ENCODE measurements around the gene CAPZB.
A peak's percentile ranks its signal among the peaks of the same experiment; 100 is the strongest.

The CAPZB gene

DNA sequence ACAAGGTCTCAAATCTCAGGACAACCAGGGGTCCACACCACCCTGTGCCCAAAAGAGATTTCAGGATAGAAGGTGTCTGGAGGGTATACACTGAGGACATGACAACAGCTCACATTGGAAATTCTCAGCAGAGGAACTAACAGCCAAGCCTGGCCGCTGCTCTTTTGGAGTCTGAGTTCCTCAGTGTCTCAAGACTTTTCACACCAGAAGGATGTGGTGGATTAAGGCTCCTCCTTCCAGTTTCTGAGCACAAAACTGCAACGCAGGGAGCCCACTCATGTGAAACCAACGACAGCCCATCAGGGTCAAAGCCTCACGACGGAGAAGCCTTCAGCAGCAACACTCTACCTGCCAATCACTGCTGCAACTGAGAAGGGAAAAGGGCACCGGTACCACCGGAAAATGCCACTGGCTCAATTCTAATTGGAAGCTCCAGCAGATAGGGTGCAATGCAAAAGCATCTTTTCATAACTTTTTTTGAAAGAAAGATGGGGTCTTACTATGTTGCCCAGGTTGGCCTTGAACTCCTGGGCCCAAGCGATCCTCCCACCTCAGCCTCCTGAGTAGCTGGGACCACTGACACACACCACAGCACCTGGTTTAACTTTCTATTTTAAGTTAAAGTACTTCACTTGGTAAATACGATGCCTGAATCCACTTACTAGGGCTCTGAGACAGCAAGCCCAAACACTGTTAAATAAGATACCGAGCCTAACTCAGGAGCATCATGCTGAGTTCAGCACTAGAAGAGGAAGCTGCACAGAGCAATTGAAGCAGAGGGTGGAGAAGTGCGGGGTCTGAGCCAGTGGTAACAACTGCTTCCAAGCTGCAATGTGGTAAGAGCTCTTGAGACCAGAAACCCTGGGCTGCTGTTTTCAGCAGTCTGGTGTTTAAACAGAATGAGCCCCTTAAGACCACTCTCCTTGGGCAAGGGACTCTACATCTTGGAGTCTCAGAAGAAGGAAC, 7.8 kb downstream of the CAPZB start:
- DNase-seq (ENCODE audit: low read depth, low spot score), result peak; percentile 85
- H3K4me3 ChIP-seq (ENCODE audit: low read length), result peak overlapping the region; percentile 40

- H3K4me3 ChIP-seq (ENCODE audit: low read length), result peak overlapping the region; percentile 40
- peak; percentile 94 for DNase-seq (ENCODE audit: low read depth, low spot score)
These were observed 8.7 kb downstream of the CAPZB start for GRCh38 chr1:19476450-19477190.

DNA sequence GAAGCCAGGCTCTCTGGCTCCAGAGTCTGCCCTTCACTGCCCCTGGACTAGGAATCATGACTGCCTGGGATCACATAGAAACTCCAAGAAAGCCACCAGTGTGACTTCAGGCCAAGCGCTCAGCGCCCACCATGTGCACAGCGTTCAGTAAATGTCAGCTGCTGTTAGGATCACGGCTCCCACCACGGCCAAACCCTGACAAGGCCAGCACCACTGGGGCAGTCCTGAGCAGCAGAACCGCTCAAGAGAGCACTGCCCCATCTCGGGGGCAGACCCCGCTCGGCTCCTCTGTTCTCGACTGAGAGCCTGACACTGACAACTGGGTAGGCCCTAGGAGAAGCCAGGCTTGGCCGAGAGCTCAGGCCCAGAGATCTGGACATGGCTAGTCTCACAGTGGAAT, 10.0 kb downstream of the CAPZB start:
- H3K4me3 ChIP-seq (ENCODE audit: low read length), result no peak overlapping the region
- no peak for DNase-seq (ENCODE audit: low read depth, low spot score)

- DNase-seq (ENCODE audit: low read depth, low spot score), result no peak
- no peak overlapping the region for H3K4me3 ChIP-seq (ENCODE audit: low read length)
These were observed 13.2 kb downstream of the CAPZB start for GRCh38 chr1:19472174-19472573.

DNA sequence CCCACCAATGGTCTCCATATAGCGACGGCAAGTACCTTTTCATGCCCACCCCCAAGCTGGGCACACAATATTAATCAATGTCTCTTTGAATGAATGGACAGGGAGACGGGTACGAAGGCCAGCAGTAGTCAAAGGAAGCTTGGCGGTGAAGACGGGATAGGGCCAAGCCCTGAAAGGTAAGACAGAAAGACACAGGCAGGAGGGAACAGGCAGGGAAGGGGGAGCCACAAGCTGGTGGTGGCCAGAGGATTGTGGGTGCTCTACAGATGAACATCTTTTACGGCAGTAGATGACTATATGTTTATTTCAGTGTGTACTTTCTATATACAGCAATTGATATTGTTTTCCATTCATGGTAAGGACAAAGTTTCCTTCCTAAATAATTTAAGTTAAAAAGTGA, 16.3 kb downstream of the CAPZB start:
- no peak for DNase-seq (ENCODE audit: low read depth, low spot score)
- H3K4me3 ChIP-seq (ENCODE audit: low read length), result no peak overlapping the region

DNA sequence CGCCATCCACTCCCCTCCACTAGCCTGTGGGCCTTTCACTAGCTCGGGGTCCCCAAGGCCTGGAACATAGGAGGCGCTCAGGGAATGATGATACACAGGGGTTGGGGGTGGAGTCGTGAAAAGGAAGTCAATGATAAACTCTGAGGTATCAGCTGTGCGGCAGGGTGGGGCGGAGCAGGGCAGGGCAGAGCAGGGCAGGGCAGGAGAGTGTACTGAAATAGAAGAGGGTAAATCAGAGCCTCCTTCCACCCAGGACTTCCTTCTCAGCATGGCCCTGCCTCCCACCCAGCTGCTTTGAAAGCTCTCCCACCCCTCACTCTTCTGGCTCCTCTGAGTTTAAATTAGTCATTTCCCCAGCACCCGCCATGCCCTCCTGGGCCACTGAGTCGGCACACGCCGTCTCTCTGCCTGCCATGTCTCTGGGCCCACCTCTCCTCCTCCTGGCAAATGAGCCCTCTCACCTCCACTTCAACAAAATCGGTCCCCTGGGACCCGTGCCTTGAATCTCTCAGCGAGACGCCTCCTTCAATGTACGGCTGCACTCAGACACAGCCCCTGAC, 16.9 kb downstream of the CAPZB start:
- no peak overlapping the region for H3K4me3 ChIP-seq (ENCODE audit: low read length)
- no peak for DNase-seq (ENCODE audit: low read depth, low spot score)

DNA sequence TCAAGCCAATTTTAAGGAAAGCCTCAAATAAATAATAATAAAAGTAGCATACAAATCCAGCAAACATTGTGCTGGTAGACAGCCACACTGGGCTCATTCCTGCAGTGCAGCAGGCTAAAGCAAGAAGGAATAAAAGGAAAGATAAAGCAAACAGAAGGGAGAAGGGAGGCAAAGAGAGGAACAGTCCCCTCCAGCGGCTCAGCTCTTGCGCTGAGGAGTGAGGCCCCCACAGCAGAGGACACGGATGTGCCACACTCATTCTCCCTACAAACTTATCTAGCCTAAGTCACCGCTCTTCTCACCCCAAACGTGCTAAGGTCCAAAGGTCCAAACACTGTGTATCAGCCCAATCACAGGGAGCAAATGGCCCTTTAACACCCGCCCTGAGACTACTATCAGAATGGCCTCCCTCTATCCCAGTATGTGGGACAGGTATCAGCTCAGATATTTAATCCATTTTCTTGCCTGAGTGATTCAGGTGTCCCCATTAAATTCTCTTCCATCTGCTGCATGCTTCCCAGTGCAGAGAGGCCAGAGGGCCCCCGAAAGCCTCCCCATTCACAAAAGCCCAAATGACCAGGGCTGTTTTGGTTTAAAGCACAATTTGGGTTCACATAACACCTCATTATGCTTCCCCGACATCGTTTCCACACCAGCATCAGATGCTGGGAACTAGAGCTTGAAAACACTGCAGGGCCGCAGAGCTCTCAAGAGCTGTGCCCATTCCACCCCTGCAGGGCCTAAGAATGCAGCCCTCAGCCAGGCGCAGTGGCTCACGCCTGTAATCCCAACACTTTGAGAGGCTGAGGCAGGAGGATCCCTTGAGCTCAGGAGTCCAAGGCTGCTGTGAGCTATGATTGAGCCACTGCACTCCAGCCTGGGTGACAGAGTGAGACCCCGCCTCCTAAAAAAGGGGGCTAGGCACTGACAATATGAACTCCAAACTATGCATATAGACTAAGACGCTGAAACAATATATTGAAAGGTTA, 17.8 kb downstream of the CAPZB start:
- H3K4me3 ChIP-seq (ENCODE audit: low read length), result no peak overlapping the region
- DNase-seq (ENCODE audit: low read depth, low spot score), result no peak

GRCh38 chr1:19466112-19466561, 19.2 kb downstream of the CAPZB start:
- H3K4me3 ChIP-seq (ENCODE audit: low read length), result no peak overlapping the region
- DNase-seq (ENCODE audit: low read depth, low spot score), result no peak

- no peak overlapping the region for H3K4me3 ChIP-seq (ENCODE audit: low read length)
- no peak for DNase-seq (ENCODE audit: low read depth, low spot score)
These were observed 19.7 kb downstream of the CAPZB start for GRCh38 chr1:19465650-19466049.

GRCh38 chr1:19465123-19465522, 20.2 kb downstream of the CAPZB start:
- H3K4me3 ChIP-seq (ENCODE audit: low read length), result no peak overlapping the region
- no peak for DNase-seq (ENCODE audit: low read depth, low spot score)

GRCh38 chr1:19464696-19465095, 20.6 kb downstream of the CAPZB start:
- DNase-seq (ENCODE audit: low read depth, low spot score), result no peak
- no peak overlapping the region for H3K4me3 ChIP-seq (ENCODE audit: low read length)

- no peak for DNase-seq (ENCODE audit: low read depth, low spot score)
- H3K4me3 ChIP-seq (ENCODE audit: low read length), result peak overlapping the region; percentile 21; the same call in 1 of the 2 replicates
These were observed 21.9 kb downstream of the CAPZB start for GRCh38 chr1:19463504-19463803.

DNA sequence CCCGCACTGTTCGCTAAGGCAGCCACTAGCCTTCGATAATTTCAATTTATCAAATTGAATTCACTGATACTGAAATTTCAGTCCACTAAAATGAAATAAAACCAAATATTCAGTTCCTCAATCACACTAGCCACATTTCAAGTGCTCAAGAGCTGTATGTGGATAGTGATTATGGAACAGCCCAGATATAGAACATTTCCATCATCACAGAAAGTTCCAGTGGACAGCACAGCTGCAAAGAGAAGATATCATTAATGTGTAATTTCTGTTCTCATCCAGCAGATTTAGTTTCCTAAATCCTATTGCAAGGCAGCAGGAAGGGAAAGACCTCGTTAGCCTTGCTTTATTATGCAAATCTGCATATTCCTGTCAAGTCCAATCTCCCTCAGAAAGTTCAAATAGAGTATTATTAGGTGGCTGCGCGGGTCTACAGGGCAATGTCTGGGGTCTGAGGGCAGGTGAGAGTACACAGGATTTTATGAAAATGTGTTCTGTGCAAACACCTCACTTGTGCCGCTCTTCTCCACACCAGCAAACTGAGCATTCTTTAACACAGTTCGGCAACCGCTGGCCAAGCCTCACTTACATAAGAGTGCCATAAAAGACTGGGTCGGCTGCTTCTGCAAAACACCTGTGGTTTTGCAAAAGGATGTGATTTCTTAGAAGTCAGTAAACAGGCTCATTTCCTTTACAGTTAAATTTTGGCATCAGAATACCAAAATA, 22.4 kb downstream of the CAPZB start:
- peak overlapping the region; percentile 21 for H3K4me3 ChIP-seq (ENCODE audit: low read length)

DNA sequence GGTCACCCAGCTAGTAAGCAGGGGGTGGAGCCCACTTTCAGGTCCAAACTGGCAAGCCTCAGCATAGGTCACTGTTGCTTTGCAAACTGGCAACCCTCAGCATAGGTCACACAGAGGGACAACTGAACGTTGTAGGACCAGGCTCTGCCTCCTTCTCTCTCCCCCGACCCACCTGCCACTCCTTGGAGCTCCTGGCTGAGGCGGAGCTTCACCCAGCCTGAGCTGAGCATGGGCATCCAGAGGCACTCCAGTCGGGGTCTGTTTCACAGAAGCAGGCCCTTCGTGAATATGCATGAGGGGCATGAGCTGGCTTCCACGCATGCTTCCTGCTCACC, 24.2 kb downstream of the CAPZB start:
- H3K4me3 ChIP-seq (ENCODE audit: low read length), result no peak overlapping the region
- DNase-seq (ENCODE audit: low read depth, low spot score), result no peak

More for the DNA sequence above, 22.4 kb downstream of the CAPZB start:
- DNase-seq (ENCODE audit: low read depth, low spot score), result peak; percentile 82

GRCh38 chr1:19460535-19461219, 24.7 kb downstream of the CAPZB start:
- no peak overlapping the region for H3K4me3 ChIP-seq (ENCODE audit: low read length)
- DNase-seq (ENCODE audit: low read depth, low spot score), result no peak

DNA sequence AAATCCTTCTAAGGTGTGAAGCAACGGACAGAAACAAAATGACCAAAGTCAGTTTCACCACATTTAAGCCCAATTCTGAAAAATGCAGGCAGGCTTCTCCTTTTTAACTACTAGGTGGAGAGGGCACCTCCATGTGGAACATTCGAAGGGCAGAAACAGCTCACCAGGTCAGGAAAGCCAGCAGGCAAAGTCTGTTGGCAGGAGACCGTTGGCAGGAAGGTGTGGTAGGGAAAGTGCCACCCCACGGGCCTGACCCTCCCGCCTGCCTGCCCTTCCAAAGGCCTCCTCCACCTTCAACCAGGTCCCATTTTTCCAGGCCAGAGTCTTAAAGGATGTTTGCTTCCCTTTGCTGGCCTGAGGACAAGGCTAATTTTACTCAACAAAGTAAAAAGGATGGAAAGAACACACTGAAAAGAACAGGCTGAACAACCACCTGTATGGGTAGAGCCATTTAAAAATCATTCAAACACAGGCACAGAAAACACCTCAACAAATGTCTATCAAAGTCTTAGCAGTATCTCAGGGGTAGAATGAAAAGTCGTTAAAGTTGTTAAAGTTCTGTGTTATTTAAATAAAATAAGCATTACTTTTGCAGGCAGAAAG, 26.4 kb downstream of the CAPZB start:
- no peak for DNase-seq (ENCODE audit: low read depth, low spot score)
- H3K4me3 ChIP-seq (ENCODE audit: low read length), result no peak overlapping the region

- no peak overlapping the region for H3K4me3 ChIP-seq (ENCODE audit: low read length)
- DNase-seq (ENCODE audit: low read depth, low spot score), result no peak
These were observed 27.7 kb downstream of the CAPZB start for GRCh38 chr1:19457607-19458006.
